ENCODE measurements around the gene SRSF12. TPM values are rescaled to one million over a fixed set of nuclear protein-coding genes. Genes with fewer than 3 reads are reported as not detected.
"Not testable (repeated sequence)": the region's sequence is repeated elsewhere in the genome, so short reads cannot be mapped to it uniquely, and the experiment has no call there.

Gene SRSF12
- total RNA-seq, 1 experiment from 2014 or later: not detected

DNA sequence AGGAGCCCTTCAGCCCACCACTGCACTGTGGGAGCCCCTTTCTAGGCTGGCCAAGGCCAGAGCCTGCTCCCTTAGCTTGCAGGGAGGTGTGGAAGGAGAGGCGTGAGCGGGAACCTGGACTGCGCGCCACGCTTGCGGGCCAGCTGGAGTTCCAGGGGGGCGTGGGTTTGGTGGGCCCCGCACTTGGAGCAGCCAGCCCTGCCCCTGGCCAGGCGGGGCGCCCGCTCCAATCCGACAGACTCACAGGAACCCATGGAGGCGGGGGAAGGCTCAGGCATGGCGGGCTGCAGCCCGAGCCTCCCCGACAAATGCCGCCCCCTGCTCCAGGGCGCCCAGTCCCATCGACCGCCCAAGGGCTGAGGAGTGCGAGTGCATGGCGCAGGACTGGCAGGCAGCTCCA lies 52.9 kb downstream of the SRSF12 start:
- not testable (repeated sequence) for H4K20me1 ChIP-seq (ENCODE audit: insufficient read depth, low read depth, low read length); H3K9me2 ChIP-seq (replicated peaks; ENCODE audit: insufficient read depth, low read length); H3K79me2 ChIP-seq (ENCODE audit: low read length)

DNA sequence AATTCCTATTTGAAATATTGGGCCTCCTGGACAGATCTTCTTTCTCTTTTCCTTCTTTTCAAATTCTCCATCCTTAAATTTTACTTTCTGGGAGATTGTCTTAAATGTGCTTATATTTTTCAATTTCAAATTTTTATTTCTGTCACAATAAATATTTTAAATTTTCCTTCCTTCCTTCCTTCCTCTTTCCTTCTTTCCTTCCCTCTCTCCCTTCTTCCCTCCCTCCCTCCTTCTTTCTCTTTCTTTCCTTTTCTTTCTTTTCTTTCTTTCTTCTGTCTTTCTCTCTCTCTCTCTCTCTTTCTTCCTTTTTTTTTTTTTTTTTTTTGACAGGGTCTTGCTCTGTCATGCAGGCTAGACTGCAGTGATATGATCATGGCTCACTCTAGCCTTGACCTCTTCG lies 54.0 kb downstream of the SRSF12 start:
- H3K4me2 ChIP-seq (ENCODE audit: low read depth, low read length, poor library complexity, severe bottlenecking): no peak overlapping the region
- no peak overlapping the region for H2AFZ ChIP-seq (ENCODE audit: low read length)
- no peak overlapping the region for H3K4me3 ChIP-seq (ENCODE audit: low read length)
- H3K4me1 ChIP-seq (ENCODE audit: low read length): no peaks in the 10 kb centered on the region
- no peaks in the 10 kb centered on the region for H3K9me2 ChIP-seq (replicated peaks; ENCODE audit: insufficient read depth, low read length)
- H4K20me1 ChIP-seq (ENCODE audit: insufficient read depth, low read depth, low read length): no peaks in the 10 kb centered on the region
- H3K36me3 ChIP-seq (ENCODE audit: insufficient read depth, low read length): no peaks in the 10 kb centered on the region
- no peak for DNase-seq
- no peaks in the 10 kb centered on the region for H3K27me3 ChIP-seq (ENCODE audit: low read length)
- H3K27ac ChIP-seq (ENCODE audit: low read length): no peak overlapping the region
- H3K79me2 ChIP-seq (ENCODE audit: low read length): no peaks in the 10 kb centered on the region
- H3K9me3 ChIP-seq (ENCODE audit: low read length): no peaks in the 10 kb centered on the region
- no peak overlapping the region for H3K9ac ChIP-seq (ENCODE audit: low read length)

More for the DNA sequence above, 52.9 kb downstream of the SRSF12 start:
- H3K4me3 ChIP-seq (ENCODE audit: low read length); H3K9ac ChIP-seq (ENCODE audit: low read length); H3K27me3 ChIP-seq (ENCODE audit: low read length); H3K4me2 ChIP-seq (ENCODE audit: low read depth, low read length, poor library complexity, severe bottlenecking); DNase-seq; H3K27ac ChIP-seq (ENCODE audit: low read length); H3K9me3 ChIP-seq (ENCODE audit: low read length); H2AFZ ChIP-seq (ENCODE audit: low read length); H3K36me3 ChIP-seq (ENCODE audit: insufficient read depth, low read length); H3K4me1 ChIP-seq (ENCODE audit: low read length): not testable (repeated sequence)

DNA sequence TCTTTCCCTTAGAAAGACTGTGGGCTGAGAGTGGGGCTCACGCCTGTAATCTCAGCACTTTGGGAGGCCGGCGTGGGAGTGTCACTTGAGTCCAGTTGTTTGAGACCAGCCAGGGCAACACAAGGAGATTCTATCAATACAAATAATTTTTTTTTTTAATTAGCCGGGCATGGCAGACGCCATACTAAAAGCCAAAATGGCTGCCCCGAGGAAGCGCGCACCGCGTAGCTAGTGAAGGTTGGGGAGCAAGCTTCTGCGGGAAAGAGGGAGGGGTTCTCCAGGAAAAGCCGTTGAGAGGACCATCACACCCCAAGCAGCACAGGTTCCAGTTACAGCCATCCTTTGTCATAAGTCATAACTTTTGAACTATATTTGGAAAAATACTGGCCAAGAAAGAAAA lies 58.6 kb downstream of the SRSF12 start:
- Histone ChIP-seq H3K27ac (ENCODE audit: low read length) (no peak overlapping the region), H4K20me1 (ENCODE audit: insufficient read depth, low read depth, low read length) (no peaks in the 10 kb centered on the region), H3K27me3 (ENCODE audit: low read length) (no peaks in the 10 kb centered on the region), H2AFZ (ENCODE audit: low read length) (no peak overlapping the region), H3K9me3 (ENCODE audit: low read length) (no peaks in the 10 kb centered on the region), H3K4me2 (ENCODE audit: low read depth, low read length, poor library complexity, severe bottlenecking) (no peak overlapping the region), H3K4me1 (ENCODE audit: low read length) (no peaks in the 10 kb centered on the region), H3K79me2 (ENCODE audit: low read length) (no peaks in the 10 kb centered on the region), H3K9ac (ENCODE audit: low read length) (no peak overlapping the region), H3K36me3 (ENCODE audit: insufficient read depth, low read length) (no peaks in the 10 kb centered on the region), H3K4me3 (ENCODE audit: low read length) (no peak overlapping the region), H3K9me2 (replicated peaks; ENCODE audit: insufficient read depth, low read length) (no peaks in the 10 kb centered on the region)
- DNase-seq: no peak

DNA sequence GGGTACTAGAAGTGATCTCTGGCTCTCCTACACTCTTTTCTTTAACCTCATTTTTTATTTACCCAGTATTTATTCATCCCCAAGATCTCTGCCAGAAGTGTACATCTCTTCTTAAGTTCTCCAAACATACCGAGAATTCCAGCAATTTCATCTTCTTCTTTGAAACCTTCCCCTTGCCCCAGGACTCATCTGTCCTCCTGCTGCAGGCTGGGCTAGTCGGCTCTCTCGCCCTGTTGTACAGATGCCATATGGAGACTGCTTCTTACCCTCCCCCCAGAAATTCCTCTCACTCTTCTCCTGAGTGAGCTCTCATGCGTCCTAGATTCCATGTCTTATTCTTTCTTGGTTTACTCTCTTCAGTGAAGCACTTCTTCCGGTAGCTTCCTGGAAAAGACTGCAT lies 59.2 kb downstream of the SRSF12 start:
- no peak for DNase-seq
- Histone ChIP-seq H3K27me3 (ENCODE audit: low read length) (no peaks in the 10 kb centered on the region), H3K4me3 (ENCODE audit: low read length) (no peak overlapping the region), H3K4me1 (ENCODE audit: low read length) (no peaks in the 10 kb centered on the region), H3K9ac (ENCODE audit: low read length) (no peak overlapping the region), H3K9me2 (replicated peaks; ENCODE audit: insufficient read depth, low read length) (no peaks in the 10 kb centered on the region), H3K9me3 (ENCODE audit: low read length) (no peaks in the 10 kb centered on the region), H3K27ac (ENCODE audit: low read length) (no peak overlapping the region), H3K36me3 (ENCODE audit: insufficient read depth, low read length) (no peaks in the 10 kb centered on the region), H3K79me2 (ENCODE audit: low read length) (no peaks in the 10 kb centered on the region), H3K4me2 (ENCODE audit: low read depth, low read length, poor library complexity, severe bottlenecking) (no peak overlapping the region), H2AFZ (ENCODE audit: low read length) (no peak overlapping the region), H4K20me1 (ENCODE audit: insufficient read depth, low read depth, low read length) (no peaks in the 10 kb centered on the region)

DNA sequence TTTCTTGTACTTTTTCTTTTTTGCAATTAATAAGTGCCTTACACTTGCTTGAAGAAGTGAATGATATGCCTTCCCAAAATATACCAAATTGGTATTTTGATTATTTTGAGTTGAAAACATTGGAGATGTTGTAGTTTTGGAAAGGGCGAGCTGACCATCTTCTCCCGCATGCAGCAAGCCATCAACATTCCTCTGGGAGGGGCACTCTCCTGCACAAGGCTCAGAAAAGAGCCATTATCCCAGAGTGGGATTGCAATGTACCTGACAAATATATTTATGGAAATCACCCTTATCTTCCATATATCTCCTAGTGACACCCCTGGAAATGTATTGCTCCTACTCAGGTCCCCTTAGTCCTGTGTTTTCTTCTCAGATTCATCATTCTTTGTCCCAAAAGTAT lies 60.1 kb downstream of the SRSF12 start:
- Histone ChIP-seq H3K4me3 (ENCODE audit: low read length) (no peak overlapping the region), H4K20me1 (ENCODE audit: insufficient read depth, low read depth, low read length) (no peaks in the 10 kb centered on the region), H3K9me3 (ENCODE audit: low read length) (no peaks in the 10 kb centered on the region), H3K9ac (ENCODE audit: low read length) (no peak overlapping the region), H3K79me2 (ENCODE audit: low read length) (no peaks in the 10 kb centered on the region), H3K36me3 (ENCODE audit: insufficient read depth, low read length) (no peaks in the 10 kb centered on the region), H3K9me2 (replicated peaks; ENCODE audit: insufficient read depth, low read length) (no peaks in the 10 kb centered on the region), H2AFZ (ENCODE audit: low read length) (no peak overlapping the region), H3K4me2 (ENCODE audit: low read depth, low read length, poor library complexity, severe bottlenecking) (no peak overlapping the region), H3K27ac (ENCODE audit: low read length) (no peak overlapping the region), H3K4me1 (ENCODE audit: low read length) (no peaks in the 10 kb centered on the region), H3K27me3 (ENCODE audit: low read length) (no peaks in the 10 kb centered on the region)
- no peak for DNase-seq

DNA sequence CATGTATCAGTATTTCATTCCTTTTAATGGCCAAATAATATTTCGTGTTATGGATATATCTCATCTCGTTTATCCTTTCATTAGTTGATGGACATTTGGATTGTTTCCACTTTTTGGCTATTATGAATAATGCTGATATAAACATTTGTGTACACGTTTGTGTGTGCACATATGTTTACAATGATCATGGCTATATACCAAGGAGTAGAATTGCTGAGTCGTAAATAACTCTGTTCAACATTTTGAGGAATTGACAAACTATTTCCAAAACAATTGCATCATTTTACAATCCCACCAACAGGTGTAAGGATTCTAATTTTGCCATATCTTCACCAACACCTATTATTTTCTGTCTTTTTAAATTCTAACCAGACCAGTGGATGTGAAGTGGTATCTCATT lies 63.7 kb downstream of the SRSF12 start:
- Histone ChIP-seq H3K79me2 (ENCODE audit: low read length) (no peaks in the 10 kb centered on the region), H2AFZ (ENCODE audit: low read length) (no peak overlapping the region), H3K9me2 (replicated peaks; ENCODE audit: insufficient read depth, low read length) (no peaks in the 10 kb centered on the region), H3K9me3 (ENCODE audit: low read length) (no peaks in the 10 kb centered on the region), H3K4me2 (ENCODE audit: low read depth, low read length, poor library complexity, severe bottlenecking) (no peak overlapping the region), H3K27ac (ENCODE audit: low read length) (no peak overlapping the region), H3K36me3 (ENCODE audit: insufficient read depth, low read length) (no peaks in the 10 kb centered on the region), H4K20me1 (ENCODE audit: insufficient read depth, low read depth, low read length) (no peaks in the 10 kb centered on the region), H3K27me3 (ENCODE audit: low read length) (no peaks in the 10 kb centered on the region), H3K4me1 (ENCODE audit: low read length) (no peaks in the 10 kb centered on the region), H3K9ac (ENCODE audit: low read length) (no peak overlapping the region), H3K4me3 (ENCODE audit: low read length) (no peak overlapping the region)
- DNase-seq: no peak

DNA sequence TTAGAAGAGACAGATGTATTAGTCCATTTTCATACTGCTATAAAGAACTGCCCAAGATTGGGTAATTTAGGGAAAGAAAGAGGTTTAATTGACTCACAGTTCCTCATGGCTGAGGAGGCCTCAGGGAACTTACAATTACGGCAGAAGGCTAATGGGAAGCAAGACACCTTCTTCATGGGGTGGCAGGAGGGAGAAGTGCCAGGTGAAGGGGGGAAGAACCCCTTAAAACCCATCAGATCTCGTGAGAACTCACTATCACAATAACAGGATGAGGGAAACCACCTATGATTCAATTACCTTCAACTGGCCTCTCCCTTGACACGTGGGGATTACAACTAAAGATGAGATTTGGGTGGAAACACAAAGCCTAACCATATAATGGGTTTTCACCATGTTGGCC lies 66.2 kb downstream of the SRSF12 start:
- Histone ChIP-seq H3K9ac (ENCODE audit: low read length) (no peak overlapping the region), H4K20me1 (ENCODE audit: insufficient read depth, low read depth, low read length) (no peaks in the 10 kb centered on the region), H3K36me3 (ENCODE audit: insufficient read depth, low read length) (no peaks in the 10 kb centered on the region), H3K79me2 (ENCODE audit: low read length) (no peaks in the 10 kb centered on the region), H3K9me2 (replicated peaks; ENCODE audit: insufficient read depth, low read length) (no peaks in the 10 kb centered on the region), H3K9me3 (ENCODE audit: low read length) (no peaks in the 10 kb centered on the region), H3K4me1 (ENCODE audit: low read length) (no peaks in the 10 kb centered on the region), H3K4me3 (ENCODE audit: low read length) (no peak overlapping the region), H2AFZ (ENCODE audit: low read length) (no peak overlapping the region), H3K4me2 (ENCODE audit: low read depth, low read length, poor library complexity, severe bottlenecking) (no peak overlapping the region), H3K27ac (ENCODE audit: low read length) (no peak overlapping the region), H3K27me3 (ENCODE audit: low read length) (no peaks in the 10 kb centered on the region)
- DNase-seq: no peak

DNA sequence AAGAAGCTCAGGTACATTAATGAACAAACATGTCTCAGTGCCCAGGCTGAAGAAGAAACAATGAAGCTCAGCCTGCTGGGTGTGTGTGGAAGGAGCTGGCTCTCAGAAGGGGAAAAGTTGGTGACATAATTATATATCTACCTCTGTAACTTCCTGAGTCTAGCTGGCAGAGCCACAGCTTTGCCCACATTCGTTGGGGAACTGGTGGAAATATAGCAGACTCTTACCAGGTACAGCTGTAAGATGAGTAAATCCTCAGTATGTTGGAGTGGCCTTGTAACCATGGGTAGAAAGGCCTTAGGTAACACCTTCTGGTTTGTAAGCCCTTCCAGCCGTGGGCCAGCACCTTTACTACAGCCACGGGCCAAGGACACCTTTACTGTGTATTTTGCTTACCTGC lies 67.2 kb downstream of the SRSF12 start:
- Histone ChIP-seq H3K27me3 (ENCODE audit: low read length) (no peaks in the 10 kb centered on the region), H3K36me3 (ENCODE audit: insufficient read depth, low read length) (no peaks in the 10 kb centered on the region), H3K4me1 (ENCODE audit: low read length) (no peaks in the 10 kb centered on the region), H3K9me2 (replicated peaks; ENCODE audit: insufficient read depth, low read length) (no peaks in the 10 kb centered on the region), H4K20me1 (ENCODE audit: insufficient read depth, low read depth, low read length) (no peaks in the 10 kb centered on the region), H3K9ac (ENCODE audit: low read length) (no peak overlapping the region), H3K4me2 (ENCODE audit: low read depth, low read length, poor library complexity, severe bottlenecking) (no peak overlapping the region), H3K27ac (ENCODE audit: low read length) (no peak overlapping the region), H3K9me3 (ENCODE audit: low read length) (no peaks in the 10 kb centered on the region), H3K79me2 (ENCODE audit: low read length) (no peaks in the 10 kb centered on the region), H3K4me3 (ENCODE audit: low read length) (no peak overlapping the region), H2AFZ (ENCODE audit: low read length) (no peak overlapping the region)
- no peak for DNase-seq

DNA sequence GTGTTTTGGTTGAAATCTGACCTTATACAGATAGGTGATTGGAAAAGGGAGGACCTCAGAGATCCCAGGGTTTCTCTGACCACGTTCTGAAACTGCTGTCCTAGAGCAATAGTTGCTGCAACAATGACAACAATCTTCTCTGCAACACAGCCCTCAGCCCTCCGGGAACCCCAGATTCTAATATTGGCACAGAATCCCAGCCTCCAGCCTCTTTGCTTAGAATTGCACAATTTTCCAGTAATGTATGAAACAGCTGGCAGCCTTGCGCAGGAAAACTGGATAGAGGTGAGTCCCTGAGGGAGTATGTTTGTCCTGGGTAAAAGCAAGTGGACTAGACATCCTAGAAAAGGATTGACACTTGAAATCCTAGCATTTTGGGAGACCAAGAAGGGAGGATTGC lies 67.7 kb downstream of the SRSF12 start:
- no peaks in the 10 kb centered on the region for H3K27me3 ChIP-seq (ENCODE audit: low read length)
- H3K4me3 ChIP-seq (ENCODE audit: low read length): no peak overlapping the region
- H3K79me2 ChIP-seq (ENCODE audit: low read length): no peaks in the 10 kb centered on the region
- no peaks in the 10 kb centered on the region for H3K36me3 ChIP-seq (ENCODE audit: insufficient read depth, low read length)
- no peaks in the 10 kb centered on the region for H4K20me1 ChIP-seq (ENCODE audit: insufficient read depth, low read depth, low read length)
- H3K9me3 ChIP-seq (ENCODE audit: low read length): no peaks in the 10 kb centered on the region
- no peak overlapping the region for H3K9ac ChIP-seq (ENCODE audit: low read length)
- no peak for DNase-seq
- H3K4me1 ChIP-seq (ENCODE audit: low read length): no peaks in the 10 kb centered on the region
- H2AFZ ChIP-seq (ENCODE audit: low read length): no peak overlapping the region
- no peaks in the 10 kb centered on the region for H3K9me2 ChIP-seq (replicated peaks; ENCODE audit: insufficient read depth, low read length)
- no peak overlapping the region for H3K4me2 ChIP-seq (ENCODE audit: low read depth, low read length, poor library complexity, severe bottlenecking)
- H3K27ac ChIP-seq (ENCODE audit: low read length): no peak overlapping the region

All from Karpas-422 (cell line).